HepG2 (cell line): ENCODE measurements around the gene ATRX.
"Not testable (repeated sequence)": the region's sequence is repeated elsewhere in the genome, so short reads cannot be mapped to it uniquely, and the experiment has no call there.

Source experiments
- KDM2A ChIP-seq: sonication (generic); formaldehyde crosslinking; IDR thresholded peaks from 2 replicates; pipeline ENCODE4 v1.4.0; 2020; ENCODE audit warnings: low read depth, missing genetic modification reagents, borderline replicate concordance
- MLX ChIP-seq: IDR thresholded peaks from 2 replicates; pipeline ENCODE4 v1.6.1; 2016
- NR3C1 ChIP-seq: sonication (generic); formaldehyde crosslinking; IDR thresholded peaks from 2 replicates; pipeline ENCODE4 v1.4.0; 2020; ENCODE audit warnings: missing genetic modification reagents
- SP4 ChIP-seq: sonication (generic); formaldehyde crosslinking; IDR thresholded peaks from 2 replicates; pipeline ENCODE4 v1.8.1; 2023; ENCODE audit warnings: mild to moderate bottlenecking, missing genetic modification reagents
- ZBTB7B ChIP-seq: sonication (generic); formaldehyde crosslinking; IDR thresholded peaks from 2 replicates; pipeline ENCODE4 v1.4.0; 2020; ENCODE audit warnings: missing genetic modification reagents
- ZFP36 ChIP-seq: fragments of 150-350 bp; IDR thresholded peaks from 2 replicates; pipeline ENCODE4 v1.6.1; 2018; ENCODE audit warnings: borderline replicate concordance, low read length, low read depth; ENCODE audit not compliant: partially characterized antibody
- ZFP36L2 ChIP-seq: sonication (generic); formaldehyde crosslinking; IDR thresholded peaks from 2 replicates; pipeline ENCODE4 v1.4.0; 2020; ENCODE audit warnings: missing genetic modification reagents
- ZNF317 ChIP-seq: sonication (generic); formaldehyde crosslinking; IDR thresholded peaks from 2 replicates; pipeline ENCODE4 v1.5.0; 2020; ENCODE audit warnings: mild to moderate bottlenecking, missing genetic modification reagents
- ZSCAN22 ChIP-seq: sonication (generic); formaldehyde crosslinking; IDR thresholded peaks from 2 replicates; pipeline ENCODE4 v1.4.0; 2020; ENCODE audit warnings: mild to moderate bottlenecking, missing genetic modification reagents
- TF ChIP-seq, protein P1 (sequence below): sonication (generic); formaldehyde crosslinking; IDR thresholded peaks from 2 replicates; pipeline ENCODE4 v1.5.0; 2020; ENCODE audit warnings: mild to moderate bottlenecking, missing genetic modification reagents, moderate library complexity
- TF ChIP-seq, protein P2 (sequence below): sonication (generic); formaldehyde crosslinking; IDR thresholded peaks from 2 replicates; pipeline ENCODE4 v1.4.0; 2020; ENCODE audit warnings: missing genetic modification reagents

GRCh38 chrX:77766212-77766611 is 19.8 kb downstream of the ATRX start:
- TF ChIP-seq, protein P1, sequence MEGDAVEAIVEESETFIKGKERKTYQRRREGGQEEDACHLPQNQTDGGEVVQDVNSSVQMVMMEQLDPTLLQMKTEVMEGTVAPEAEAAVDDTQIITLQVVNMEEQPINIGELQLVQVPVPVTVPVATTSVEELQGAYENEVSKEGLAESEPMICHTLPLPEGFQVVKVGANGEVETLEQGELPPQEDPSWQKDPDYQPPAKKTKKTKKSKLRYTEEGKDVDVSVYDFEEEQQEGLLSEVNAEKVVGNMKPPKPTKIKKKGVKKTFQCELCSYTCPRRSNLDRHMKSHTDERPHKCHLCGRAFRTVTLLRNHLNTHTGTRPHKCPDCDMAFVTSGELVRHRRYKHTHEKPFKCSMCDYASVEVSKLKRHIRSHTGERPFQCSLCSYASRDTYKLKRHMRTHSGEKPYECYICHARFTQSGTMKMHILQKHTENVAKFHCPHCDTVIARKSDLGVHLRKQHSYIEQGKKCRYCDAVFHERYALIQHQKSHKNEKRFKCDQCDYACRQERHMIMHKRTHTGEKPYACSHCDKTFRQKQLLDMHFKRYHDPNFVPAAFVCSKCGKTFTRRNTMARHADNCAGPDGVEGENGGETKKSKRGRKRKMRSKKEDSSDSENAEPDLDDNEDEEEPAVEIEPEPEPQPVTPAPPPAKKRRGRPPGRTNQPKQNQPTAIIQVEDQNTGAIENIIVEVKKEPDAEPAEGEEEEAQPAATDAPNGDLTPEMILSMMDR (CRISPR knock-in tag) = not testable (repeated sequence)
- not testable (repeated sequence) for TF ChIP-seq ZFP36; ZFP36L2 (CRISPR knock-in tag); ZBTB7B (CRISPR knock-in tag); NR3C1 (CRISPR knock-in tag); ZSCAN22 (CRISPR knock-in tag); SP4 (CRISPR knock-in tag); MLX; KDM2A; ZNF317
- TF ChIP-seq, protein P2, sequence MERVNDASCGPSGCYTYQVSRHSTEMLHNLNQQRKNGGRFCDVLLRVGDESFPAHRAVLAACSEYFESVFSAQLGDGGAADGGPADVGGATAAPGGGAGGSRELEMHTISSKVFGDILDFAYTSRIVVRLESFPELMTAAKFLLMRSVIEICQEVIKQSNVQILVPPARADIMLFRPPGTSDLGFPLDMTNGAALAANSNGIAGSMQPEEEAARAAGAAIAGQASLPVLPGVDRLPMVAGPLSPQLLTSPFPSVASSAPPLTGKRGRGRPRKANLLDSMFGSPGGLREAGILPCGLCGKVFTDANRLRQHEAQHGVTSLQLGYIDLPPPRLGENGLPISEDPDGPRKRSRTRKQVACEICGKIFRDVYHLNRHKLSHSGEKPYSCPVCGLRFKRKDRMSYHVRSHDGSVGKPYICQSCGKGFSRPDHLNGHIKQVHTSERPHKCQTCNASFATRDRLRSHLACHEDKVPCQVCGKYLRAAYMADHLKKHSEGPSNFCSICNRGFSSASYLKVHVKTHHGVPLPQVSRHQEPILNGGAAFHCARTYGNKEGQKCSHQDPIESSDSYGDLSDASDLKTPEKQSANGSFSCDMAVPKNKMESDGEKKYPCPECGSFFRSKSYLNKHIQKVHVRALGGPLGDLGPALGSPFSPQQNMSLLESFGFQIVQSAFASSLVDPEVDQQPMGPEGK (CRISPR knock-in tag) = not testable (repeated sequence)
